Left forelimb (tissue), 1 donor: Measurements from ENCODE around the gene ANKS6.
A peak's percentile ranks its signal among the peaks of the same experiment; 100 is the strongest.

Experiments
- DNase-seq: peaks from one replicate; pipeline ENCODE4 v3.0.0-alpha.2; 2018; ENCODE audit warnings: low spot score

Gene ANKS6

DNA sequence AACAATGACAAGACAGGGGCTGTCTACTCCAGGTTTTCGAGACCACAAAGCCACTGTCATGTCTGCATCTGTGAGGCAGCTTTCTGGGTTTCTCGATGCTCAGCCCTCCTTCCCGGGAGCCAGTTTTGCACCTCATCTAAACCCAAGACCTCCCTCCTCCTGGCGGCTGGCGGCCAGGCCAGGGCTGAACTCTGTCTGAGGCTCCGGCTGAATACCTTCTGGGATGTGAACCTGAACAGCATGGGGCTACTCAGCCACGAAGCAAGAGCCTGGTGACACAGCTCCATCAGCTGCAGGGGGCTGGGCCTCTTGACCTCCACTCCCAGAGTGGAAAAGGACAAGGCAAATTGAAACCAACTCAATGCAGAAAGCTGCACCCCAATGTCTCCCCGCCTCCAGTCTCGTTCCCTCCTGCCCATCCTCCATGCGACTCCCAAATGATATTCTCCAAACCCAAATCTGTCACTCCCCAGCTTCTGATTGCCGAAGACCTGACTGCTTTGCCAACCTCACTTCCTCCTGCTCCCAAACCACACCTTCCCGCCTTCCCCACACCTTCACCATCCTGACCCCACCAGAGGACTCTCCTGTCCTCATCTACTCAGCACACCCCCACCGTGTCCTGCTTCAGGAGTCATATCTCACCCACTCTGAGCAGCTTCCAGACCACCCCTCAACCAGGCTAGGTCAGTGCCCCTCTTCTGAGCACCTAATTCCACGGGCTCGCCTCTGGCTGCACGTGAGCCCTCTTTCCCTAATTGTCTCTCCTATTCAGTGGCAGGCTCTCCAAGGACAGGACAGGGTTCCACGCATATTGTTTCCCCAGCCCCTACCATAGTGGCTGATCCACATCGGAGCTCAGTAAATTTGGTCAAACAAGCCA lies 4.5 kb downstream of the ANKS6 start:
- DNase-seq, result no peak

DNA sequence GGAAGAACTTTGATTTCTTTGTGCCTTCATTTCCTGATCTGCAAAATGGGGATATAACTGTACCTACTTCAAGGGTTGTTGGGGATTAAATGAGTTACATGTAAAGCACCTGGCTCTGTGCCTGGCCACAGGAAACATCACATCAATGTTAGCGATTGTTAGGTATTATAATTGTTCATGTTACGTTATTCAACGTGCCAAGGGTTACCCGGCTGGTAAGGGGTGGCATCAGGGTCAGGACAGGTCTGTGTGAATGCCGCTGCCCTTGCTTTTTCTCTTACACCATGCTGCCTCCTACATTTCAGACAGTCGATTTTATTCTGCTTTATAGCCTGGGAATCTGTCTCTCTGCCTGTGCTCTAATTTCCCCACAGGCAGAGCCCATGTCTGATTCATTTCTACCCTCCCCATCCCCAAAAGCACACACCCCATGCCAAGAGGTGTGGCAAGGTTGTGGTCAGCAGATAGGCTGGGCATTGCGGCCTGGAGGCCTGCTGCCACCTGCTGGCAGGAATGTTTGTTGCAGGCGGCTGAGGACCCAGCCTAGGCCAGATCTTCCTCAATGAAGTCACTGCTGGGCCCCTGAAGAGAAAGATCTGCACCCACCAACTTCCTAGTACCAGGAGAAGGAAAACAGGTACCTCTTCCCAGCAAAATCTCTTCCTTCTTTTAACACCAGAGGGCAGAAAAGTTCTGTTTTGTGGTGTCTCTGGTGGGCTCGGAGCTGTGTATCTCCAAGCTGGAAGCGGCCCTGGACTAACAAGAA lies 5.3 kb downstream of the ANKS6 start:
- DNase-seq, result no peak

DNA sequence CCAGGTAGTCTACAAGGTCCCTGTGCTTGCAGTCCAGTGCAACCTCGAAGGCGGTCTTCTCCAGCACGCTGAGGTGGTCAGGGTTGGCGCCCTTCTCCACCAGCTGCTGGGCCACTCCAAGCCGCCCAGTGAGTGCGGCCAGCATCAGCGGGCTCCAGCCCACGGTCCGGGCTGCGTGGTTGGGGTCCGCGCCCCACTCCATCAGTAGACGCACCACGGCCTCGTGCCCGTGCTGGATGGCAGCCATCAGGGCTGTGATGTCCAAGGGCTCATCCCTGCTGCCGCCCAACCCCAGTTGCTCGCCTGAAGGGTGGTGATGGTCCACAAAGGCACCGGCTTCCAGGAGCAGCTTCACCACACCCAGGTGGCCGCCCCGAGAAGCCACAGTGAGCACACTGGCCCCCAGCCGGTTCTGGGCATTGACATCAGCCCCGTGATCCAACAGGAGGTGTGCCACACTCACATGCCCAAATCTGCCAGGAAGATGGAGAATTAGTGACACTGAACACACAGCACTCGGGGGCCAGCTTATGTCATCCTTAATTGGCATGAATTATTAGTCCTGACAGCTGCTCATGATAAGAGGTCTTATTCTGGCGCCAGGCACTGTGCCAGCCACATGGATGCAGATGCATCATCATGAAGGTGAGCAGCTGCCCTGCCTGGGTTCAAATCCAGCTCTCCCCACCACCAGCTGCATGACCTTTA lies 6.1 kb downstream of the ANKS6 start:
- DNase-seq, result no peak

DNA sequence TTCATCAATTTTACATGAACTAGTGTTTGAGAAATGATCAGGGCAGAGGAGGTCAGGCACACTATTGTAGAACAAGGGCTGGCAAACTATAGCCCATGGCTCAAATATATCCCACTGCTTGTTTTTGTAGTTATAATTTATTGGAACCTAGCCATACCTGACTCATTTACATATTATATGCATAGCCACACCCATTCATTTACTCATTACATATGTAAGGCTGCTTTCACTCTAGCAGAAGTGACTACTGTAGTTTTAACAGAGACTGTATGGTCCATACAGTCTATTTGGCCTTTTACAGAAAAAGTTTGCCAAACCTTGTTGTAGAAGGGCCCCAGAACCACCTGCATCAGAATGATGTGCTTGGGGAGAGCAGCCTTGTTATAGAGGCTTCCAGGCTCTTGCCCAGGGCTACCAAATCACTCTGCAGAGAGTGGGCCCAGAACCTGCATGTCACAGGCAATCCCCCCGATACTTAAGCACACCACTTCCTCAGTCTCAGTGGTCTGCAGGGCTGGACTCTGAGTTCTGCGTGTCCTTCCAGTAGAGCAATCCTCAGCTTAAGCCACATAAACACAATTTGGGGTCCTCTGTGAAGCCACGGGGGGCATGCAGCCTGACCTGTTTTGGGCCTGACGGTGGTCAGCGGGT lies 6.7 kb downstream of the ANKS6 start:
- DNase-seq, result no peak

DNA sequence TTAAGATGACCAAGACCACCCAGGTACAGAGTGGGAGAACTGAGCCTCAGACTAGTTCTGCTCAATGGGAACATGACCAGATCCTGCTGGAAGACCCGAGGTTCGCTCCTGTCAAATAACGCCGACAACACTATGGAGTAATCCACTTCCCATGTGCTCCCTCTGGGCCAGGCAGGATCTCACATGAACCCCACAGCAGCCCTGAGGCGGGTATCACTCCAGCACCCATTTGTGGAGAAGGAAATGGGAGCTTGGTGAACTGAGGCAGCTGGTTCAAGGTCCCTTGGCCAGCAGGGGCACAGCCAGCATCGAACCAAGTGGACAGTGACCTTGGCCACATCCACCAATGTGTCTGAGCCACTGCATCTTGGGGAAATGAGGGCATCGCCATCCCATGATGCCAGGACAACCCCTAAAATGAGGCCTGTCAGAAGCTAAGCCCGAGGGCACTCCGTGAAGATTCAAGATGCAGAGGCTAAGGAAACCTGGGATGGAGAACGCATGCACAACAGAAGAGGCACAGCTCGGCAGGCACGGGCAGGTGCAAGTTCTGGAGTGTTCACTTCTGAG lies 8.5 kb downstream of the ANKS6 start:
- peak; percentile 49 for DNase-seq

DNA sequence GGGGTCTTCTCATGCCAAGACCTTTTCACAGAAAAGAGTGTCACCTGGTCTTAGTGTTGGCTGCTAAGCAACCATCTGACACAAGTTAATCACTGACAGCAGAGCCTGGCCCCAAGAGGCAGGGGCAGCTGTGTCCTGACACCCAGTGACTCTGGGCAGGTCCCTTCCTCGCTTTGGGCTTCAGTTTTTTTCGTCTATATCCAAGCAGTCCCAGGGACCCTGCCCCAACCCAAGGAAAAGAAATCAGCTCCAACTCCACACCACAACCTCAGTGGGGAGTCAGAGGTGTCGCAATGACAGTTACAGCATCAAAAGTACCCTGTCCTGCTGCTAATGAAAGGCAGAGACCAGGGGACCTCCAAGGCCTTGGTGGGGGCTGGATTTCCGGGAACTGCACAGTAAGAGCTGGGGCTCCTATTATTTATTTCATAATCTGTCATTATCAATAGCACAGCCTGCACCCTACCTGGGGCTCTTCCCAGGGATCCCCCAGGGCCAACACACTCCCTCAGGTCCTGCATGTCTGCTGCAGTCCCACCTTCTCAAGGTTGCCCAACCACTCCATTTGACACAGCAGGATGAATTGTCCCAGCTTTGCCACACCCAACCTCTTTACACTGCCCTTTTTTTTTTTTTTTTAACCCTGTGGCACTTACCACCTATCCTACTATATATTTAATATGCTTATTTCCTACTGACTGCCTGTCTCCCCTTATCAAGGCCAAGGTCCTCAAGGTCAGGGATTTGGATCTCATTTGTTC lies 9.4 kb downstream of the ANKS6 start:
- peak; percentile 26 for DNase-seq

DNA sequence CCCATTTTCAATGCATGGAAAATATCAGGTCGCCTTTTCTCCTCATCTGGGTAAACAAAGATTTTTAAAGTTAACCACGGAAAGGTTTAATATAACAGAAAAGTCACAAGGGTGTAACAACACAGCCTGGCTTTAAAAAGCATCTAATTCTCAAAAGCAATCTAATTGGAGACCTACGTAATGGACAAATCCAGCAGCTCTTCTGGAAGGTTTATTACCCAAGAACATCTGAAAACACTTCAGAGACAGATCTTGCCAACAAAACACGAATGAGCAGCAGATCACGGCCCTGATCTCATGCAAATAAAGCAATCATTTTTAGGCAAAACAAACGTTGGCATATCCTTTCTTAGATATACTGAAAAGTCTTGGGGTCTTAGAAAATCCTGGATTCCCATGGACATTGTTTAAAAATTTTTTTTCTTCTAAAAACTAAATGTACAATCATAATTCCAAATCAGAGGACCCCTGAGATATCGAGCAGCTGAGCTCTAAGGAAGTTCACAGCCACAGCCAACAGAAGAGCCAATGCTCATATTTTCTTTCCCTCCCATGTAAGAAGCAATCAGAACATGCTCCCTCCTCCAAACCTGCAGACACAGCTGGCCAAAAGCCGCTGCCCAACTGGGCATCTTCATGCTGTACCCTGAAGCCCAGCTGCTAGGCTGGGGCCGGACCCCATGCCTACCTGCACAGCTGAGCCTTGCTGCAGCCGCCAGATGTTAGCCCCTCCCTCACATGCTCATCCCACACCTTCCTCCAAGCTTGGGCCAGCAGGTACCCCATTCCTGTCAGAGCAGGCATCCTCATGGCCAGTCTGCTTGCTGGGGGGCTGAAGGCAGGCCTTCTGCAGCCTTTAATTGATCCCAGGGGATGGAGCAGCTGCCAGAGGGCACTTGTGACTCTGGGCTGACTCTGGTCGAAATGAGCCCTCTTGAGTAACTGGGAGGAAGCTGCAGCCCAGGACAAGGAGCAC lies 11.2 kb downstream of the ANKS6 start:
- DNase-seq, result peak; percentile 11

DNA sequence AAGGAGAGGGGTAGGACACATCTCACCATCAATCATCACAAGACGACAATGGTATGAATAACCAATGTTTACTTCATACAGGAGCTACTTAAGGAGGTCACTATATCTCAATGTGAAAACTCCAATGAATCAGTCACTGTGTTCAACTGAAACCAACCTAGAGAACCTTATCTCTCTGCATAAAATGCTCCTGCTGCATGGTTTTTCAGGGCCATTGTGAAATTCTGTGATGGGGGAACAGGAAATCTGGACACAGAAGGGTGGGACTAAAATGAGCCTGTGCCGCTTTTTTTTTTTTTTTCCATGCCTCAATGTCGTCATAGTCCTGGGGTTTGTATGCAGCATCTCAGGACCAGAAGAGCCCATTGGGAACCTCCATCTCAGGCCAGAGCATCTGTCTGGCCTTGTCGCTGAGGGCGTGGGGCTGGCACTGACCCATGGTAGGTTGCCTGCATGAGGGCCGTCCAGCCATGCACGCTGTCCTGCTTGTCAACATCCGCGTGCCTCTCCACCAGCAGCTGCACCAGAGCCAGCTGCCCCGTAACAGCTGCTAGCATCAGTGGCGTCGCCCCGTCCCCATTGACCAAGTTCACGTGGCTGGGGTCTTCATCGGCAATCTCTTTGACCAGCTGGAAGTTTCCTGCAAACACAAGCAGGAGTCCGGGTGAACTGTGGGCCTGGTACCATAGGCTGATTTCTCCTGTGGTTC lies 12.7 kb downstream of the ANKS6 start:
- DNase-seq, result no peak

DNA sequence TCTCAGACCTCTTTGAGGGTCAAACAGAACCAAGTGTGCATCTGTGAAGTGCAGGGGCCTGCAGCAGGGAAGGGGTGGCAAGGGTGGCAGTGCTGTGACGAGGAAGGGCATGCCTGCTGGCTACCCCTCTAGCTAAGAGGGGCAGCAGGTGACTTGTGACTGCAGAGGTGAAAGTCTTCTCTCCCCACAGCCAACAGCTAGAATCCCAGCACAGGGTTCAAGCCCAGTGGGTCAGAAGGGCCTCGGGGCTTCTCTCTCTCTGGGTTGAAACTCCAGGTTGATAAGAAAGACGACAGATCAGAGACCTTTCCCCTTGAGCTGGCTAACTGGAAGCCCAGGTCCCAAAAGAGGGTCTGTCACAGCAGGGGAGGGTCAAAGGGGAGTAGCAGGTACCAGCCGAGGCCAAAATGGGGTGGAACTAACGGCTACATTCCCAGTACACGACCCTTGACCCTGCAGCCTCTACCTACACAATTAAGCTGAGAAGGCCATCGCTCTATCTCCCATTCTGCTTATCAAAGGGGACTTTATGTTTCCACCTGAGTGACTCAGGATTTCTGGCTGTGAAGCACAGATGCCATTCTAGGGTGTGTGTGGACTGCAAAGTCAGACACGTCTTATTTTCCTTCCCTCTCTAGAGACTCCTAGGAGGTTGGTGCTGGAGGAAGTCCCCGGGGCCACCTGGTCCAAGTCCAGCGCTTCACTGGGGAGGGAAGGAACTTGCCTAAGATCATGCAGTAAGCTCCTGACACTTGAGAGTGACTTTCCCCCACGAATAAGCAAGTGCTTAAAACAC lies 14.6 kb downstream of the ANKS6 start:
- DNase-seq, result no peak

DNA sequence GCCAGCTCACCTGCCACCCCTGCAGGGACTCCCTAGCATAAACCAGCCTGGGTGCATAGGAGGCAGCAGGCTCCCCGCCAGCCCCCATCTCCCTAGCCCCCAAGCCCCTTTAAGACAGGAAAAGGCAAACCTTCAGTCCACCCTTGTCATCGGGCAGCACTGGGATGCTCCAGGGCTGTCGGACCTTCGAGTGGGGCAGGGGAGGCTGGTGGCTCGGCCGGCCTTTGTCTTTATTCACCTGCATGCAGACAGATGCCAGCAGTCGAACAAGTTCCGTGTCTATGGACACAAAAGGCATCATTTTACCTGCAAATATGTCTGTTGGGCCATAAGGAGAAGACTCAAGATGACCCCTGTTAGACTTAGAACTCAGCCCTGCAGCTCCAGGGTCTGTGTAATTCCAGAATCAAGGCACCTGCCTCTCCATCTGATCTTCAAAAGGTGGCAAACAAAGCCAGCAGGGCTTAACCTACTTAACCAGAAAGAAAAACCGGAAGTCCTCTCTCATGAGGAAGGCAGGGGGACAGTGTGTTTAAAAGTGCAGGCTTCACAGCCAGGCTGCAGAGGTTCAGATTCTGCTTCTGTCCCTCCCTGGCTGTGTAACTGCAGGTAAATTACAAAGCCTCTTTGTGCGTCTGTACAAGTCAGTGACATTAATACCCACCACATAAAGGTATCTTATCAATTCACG lies 16.2 kb downstream of the ANKS6 start:
- no peak for DNase-seq

DNA sequence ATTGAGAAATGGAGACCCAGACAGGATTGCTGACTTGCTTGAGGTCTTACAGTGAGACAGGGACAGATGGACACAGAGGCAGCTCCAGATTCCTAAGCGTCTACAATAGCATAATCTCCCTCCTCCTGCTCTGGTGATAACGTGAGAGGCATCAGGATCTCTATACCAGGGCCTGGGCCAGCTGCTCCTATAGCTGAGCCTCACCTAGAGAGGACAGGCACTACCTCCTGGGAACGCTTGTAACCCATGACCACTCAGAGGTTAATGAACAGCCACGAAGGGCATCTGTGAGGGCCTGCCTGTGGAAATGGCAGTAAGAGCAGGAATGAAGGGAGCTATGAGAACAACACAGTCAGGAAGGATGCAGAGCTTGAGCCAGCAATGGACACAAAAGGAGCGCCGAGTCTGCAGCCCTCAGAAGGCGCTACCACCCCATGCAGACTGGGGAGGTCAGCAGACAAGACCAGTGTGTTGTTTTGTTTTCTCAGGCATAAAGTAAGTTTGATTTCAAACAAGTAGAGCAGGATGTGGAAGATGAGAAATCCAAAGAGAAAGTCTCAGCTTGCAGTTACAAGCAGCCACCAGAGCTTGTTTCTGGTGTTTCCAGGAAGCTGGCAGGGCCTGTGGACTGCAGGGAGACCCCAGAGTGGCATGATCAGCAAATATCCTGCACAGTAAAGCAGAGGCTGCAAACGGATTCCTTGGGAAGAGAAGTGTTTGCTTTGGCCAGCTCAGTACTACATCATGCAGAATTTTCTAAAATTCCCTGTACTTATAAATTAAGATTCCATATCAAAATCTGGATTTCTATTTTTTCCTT lies 17.4 kb downstream of the ANKS6 start:
- DNase-seq, result no peak

DNA sequence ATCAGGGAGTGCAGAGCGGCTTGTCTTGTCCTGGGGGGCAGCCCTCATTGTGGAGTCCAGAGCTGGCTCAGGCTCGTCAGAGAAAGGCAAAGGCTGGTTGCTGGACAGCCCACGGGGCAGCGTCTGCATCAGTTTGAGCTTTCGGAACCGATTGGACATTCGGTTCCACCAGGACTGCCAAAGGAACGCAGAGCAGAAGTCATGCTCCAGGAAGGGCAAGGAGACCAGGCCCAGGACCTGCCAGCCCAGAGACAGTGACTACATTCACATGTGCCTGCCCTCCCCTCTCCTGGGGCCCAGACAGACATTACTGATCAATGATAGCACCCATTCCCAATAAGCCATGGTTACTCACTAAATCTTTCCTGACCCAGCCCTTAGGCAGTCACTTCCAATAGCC lies 18.1 kb downstream of the ANKS6 start:
- DNase-seq, result no peak

DNA sequence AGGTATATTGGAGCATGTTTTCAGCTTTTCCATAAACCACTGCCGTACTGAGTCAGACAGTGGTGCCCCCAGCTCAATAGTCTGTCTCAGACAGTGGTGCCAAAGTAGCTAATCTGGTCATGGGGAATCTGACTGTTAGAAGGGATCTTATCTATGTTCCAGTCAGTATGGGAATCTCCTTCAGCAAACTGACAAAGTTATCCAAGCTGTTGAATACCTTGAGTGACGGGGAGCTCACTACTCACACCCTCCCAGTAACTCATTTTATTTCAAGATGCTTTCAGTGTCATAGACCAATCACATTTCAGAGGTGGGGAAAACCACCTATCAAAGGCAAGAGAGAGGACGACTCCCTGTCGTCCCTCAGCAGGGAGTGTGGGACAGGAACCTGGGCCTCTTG lies 18.7 kb downstream of the ANKS6 start:
- no peak for DNase-seq

DNA sequence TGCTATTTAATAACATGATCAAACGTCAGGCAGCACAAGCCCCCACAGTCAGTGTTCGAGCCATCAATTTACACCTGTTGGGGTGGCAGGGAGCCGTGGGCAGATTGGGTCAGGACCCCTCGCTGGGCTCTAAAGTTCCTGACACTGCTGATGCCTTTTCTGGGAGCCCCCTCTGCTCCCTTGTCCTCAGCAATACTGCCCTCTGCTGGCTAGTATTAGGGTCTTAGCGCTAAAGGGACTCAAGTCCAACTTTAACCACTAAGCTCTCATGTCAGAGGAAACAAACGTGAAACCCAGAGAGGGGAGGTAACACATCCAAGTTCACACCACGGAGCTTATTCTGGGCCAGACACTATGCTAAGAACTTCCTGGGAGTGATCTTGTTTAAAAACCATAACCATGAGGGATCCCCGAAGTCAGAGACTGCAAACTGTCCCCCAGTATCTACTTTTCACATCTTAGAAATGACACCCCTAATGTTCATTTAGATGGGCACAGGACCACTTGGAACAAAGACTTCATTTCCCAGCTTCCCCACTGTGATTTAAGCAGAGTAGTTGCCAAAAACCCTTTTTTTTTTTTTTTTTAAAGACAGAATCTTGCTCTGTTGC lies 20.4 kb downstream of the ANKS6 start:
- no peak for DNase-seq

DNA sequence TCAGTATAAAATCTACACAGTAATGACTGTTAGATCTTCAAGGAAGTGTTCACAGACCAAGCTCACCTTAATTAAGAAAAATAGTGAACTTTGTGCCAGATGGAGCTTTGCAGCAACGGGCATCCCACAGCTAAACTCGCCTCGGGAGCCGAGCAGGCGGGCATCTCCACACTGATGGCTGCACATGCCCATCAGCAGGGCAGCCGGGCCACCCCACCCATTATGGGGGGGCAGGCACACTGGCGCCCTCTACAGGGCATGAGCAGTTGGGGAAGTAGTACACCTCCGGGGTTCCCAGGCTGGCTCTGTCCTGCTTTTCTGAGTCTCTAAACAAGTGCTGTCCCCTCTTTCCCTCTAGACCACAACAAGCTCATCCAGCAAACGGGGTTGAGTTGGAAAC lies 21.6 kb downstream of the ANKS6 start:
- DNase-seq, result no peak

DNA sequence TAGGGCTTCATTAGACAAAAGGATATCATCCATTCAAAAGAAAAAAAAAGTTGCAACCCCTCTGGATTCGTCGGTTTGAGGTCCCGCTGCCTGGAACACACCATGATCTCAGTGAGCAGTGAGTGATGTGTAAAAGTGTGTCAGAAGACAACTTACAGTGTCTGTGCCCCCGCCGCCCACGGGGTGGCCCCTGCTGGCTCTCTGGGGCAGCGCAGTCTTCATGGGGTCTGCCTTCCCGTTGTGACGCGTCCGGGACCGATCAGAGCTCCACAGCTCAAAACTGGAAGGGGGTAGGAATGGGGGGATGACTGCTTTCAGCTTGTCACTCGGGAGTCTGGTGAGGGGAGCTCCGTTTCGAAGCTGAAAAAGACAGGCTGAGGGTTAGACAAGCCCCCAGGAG lies 22.6 kb downstream of the ANKS6 start:
- no peak for DNase-seq
